ENCODE measurements around the gene MAGEF1.

Gene MAGEF1

DNA sequence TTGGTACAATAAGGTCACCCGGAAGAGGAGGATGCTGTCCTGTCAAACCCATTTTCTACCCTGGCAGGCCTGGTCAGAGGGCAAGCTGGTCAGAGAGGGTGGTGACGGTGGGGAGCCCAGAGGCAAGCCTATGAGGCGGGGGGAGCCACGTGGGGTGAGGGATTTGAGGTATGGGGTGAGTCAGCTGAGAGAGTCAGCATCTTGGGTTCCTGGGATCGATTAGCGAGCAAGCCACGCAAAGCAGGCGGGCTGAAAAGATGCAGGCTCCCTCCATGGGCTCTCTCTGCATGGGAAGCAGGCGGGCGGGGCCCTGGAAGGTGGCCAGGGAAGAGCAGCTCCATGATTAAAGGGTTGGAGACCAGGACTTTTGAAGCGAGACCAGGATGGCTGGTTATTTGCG is 48.1 kb downstream of the MAGEF1 start:
- DNase-seq, result no peak

DNA sequence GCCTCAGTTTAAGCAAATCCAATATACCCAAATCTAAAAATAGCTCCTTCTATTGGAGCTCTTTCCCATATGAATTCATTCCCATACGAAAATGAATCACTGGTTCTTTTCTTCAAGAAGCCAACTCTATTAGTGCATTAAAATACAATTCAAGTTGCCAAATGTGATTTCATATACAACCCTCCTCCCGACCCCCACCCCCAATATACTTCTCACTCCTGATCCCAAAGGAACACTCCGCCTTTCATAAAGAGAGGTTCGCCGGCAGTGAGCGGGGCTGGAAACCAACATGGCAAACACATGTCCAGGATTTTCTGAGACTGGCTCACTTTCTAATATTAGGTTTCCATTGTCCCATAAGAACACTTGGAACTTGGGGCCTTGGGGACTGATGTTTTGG is 48.5 kb downstream of the MAGEF1 start:
- DNase-seq, result no peak

DNA sequence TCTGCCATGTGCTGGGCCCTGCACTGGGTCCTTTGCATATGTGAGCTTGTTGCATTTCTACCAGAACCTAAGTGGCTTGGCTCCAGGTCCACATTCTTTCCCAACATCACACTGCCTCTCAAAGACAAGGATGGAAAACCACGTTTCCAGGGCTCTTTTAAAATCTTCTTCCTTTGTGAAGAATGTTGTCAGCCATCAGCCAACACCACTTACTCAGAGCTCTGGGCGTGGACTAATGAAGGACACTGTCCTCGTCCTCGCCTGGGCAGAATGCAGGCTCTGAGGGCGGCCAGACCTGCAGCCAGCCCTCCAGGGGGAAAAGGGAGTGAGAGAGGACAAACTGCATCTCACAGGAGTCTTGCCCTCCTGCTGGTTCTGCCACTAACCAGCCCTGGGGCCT is 49.7 kb downstream of the MAGEF1 start:
- no peak for DNase-seq

DNA sequence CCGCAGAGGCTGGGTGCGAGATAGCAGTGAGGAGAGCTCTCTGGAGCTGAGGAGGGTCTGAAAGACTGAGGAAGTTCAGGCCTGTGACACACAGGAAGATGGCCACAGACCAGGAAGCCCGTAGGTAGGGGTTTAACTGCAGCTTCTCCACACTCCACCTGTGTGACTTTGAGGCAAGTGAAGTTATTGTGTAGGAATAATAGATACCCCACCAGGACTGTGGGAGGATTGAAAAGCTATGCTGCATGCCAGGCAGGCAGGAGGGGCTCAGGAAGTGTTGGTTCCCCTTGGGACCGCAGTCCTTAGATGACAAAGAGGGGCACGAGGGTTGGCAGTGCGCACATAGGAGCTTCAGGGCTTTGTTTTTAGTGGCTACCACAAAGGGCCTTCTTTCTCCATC is 50.9 kb downstream of the MAGEF1 start:
- no peak for DNase-seq
